Astrocyte of the hippocampus (primary cell): ENCODE data around the gene SLC6A13.
"Not testable (repeated sequence)": the region's sequence is repeated elsewhere in the genome, so short reads cannot be mapped to it uniquely, and the experiment has no call there.

Experiments used
- DNase-seq: peaks from one replicate; pipeline ENCODE4 v3.0.0; 2011; ENCODE audit warnings: low read depth, low spot score

Gene SLC6A13

GRCh38 chr12:234019-234418 lies 28.6 kb downstream of the SLC6A13 start:
- DNase-seq: no peak

GRCh38 chr12:233615-233968 lies 29.0 kb downstream of the SLC6A13 start:
- no peak for DNase-seq

- no peak for DNase-seq
Measured at GRCh38 chr12:232731-233614, 29.7 kb downstream of the SLC6A13 start.

GRCh38 chr12:230925-231671 lies 31.5 kb downstream of the SLC6A13 start:
- no peak for DNase-seq

- DNase-seq: no peak
Measured at GRCh38 chr12:229441-230191, 33.0 kb downstream of the SLC6A13 start.

GRCh38 chr12:228846-229200 lies 33.8 kb downstream of the SLC6A13 start:
- no peak for DNase-seq

GRCh38 chr12:227923-228845 lies 34.5 kb downstream of the SLC6A13 start:
- no peak for DNase-seq

GRCh38 chr12:227286-227915 lies 35.2 kb downstream of the SLC6A13 start:
- DNase-seq: no peak

GRCh38 chr12:226401-226800 lies 36.2 kb downstream of the SLC6A13 start:
- DNase-seq: no peak

- no peak for DNase-seq
Measured at GRCh38 chr12:225012-225411, 37.6 kb downstream of the SLC6A13 start.

- DNase-seq: no peak
Measured at GRCh38 chr12:224330-224729, 38.3 kb downstream of the SLC6A13 start.

- no peak for DNase-seq
Measured at GRCh38 chr12:223841-224240, 38.8 kb downstream of the SLC6A13 start.

- DNase-seq: no peak
Measured at GRCh38 chr12:221736-222135, 40.9 kb downstream of the SLC6A13 start.

- DNase-seq: no peak
Measured at GRCh38 chr12:220946-221550, 41.6 kb downstream of the SLC6A13 start.

GRCh38 chr12:220491-220890 lies 42.1 kb downstream of the SLC6A13 start:
- DNase-seq: no peak

- peak; percentile 56 for DNase-seq
Measured at GRCh38 chr12:219891-220352, 42.7 kb downstream of the SLC6A13 start.

GRCh38 chr12:218728-219590 lies 43.7 kb downstream of the SLC6A13 start:
- no peak for DNase-seq

GRCh38 chr12:218221-218620 lies 44.4 kb downstream of the SLC6A13 start:
- DNase-seq: no peak

GRCh38 chr12:217029-217428 lies 45.6 kb downstream of the SLC6A13 start:
- not testable (repeated sequence) for DNase-seq
